Activated CD8-positive, alpha-beta memory T cell treated with anti-CD3 and anti-CD28 coated beads, Interleukin-2, amount 50 U/mL, for 1 hour (primary cell): Measurements from ENCODE around the gene TMEM132D.

ENCODE experiments used
- DNase-seq: peaks from one replicate; pipeline ENCODE4 v3.0.0-alpha.2; 2020; ENCODE audit errors: extremely low read depth

Gene TMEM132D

GRCh38 chr12:129184127-129184928, 719.5 kb downstream of the TMEM132D start:
- DNase-seq = no peak

GRCh38 chr12:129179941-129180553, 723.8 kb downstream of the TMEM132D start:
- DNase-seq = no peak

GRCh38 chr12:129169928-129170327, 733.9 kb downstream of the TMEM132D start:
- DNase-seq = no peak

GRCh38 chr12:129163861-129164260, 740.0 kb downstream of the TMEM132D start:
- no peak for DNase-seq

GRCh38 chr12:129163461-129163860, 740.4 kb downstream of the TMEM132D start:
- no peak for DNase-seq

- no peak for DNase-seq
These were observed 741.0 kb downstream of the TMEM132D start for GRCh38 chr12:129162805-129163204.

GRCh38 chr12:129161511-129161910, 742.3 kb downstream of the TMEM132D start:
- no peak for DNase-seq

- DNase-seq = no peak
These were observed 743.5 kb downstream of the TMEM132D start for GRCh38 chr12:129160282-129160681.

GRCh38 chr12:129152351-129153104, 751.3 kb downstream of the TMEM132D start:
- DNase-seq = no peak

GRCh38 chr12:129150721-129151120, 753.1 kb downstream of the TMEM132D start:
- DNase-seq = no peak

GRCh38 chr12:129145381-129145780, 758.4 kb downstream of the TMEM132D start:
- DNase-seq = no peak

- no peak for DNase-seq
These were observed 765.0 kb downstream of the TMEM132D start for GRCh38 chr12:129138776-129139175.

GRCh38 chr12:129136694-129137325, 767.0 kb downstream of the TMEM132D start:
- DNase-seq = no peak

- no peak for DNase-seq
These were observed 776.1 kb downstream of the TMEM132D start for GRCh38 chr12:129127771-129128170.

GRCh38 chr12:129127211-129127610, 776.6 kb downstream of the TMEM132D start:
- no peak for DNase-seq

GRCh38 chr12:129119537-129119936, 784.3 kb downstream of the TMEM132D start:
- no peak for DNase-seq

GRCh38 chr12:129115558-129115957, 788.3 kb downstream of the TMEM132D start:
- DNase-seq = no peak

- no peak for DNase-seq
These were observed 793.2 kb downstream of the TMEM132D start for GRCh38 chr12:129110575-129110974.

GRCh38 chr12:129109174-129110001, 794.4 kb downstream of the TMEM132D start:
- DNase-seq = no peak

- no peak for DNase-seq
These were observed 797.1 kb downstream of the TMEM132D start for GRCh38 chr12:129106772-129107171.

- DNase-seq = no peak
These were observed 800.6 kb downstream of the TMEM132D start for GRCh38 chr12:129103231-129103630.
